CMK (cell line): ENCODE measurements around the gene C16orf89.
"Not testable (repeated sequence)": the region's sequence is repeated elsewhere in the genome, so short reads cannot be mapped to it uniquely, and the experiment has no call there.

Experiments used
- DNase-seq: peaks from one replicate; pipeline ENCODE4 v3.0.0-alpha.2; 2010; ENCODE audit warnings: low read depth

C16orf89 gene

GRCh38 chr16:5084802-5085201, 19.0 kb upstream of the C16orf89 start:
- not testable (repeated sequence) for DNase-seq

GRCh38 chr16:5084099-5084731, 18.5 kb upstream of the C16orf89 start:
- not testable (repeated sequence) for DNase-seq

- not testable (repeated sequence) for DNase-seq
Measured at GRCh38 chr16:5083646-5084045, 17.9 kb upstream of the C16orf89 start.

- DNase-seq: not testable (repeated sequence)
Measured at GRCh38 chr16:5080996-5081395, 15.2 kb upstream of the C16orf89 start.

GRCh38 chr16:5080461-5080860, 14.7 kb upstream of the C16orf89 start:
- not testable (repeated sequence) for DNase-seq

- DNase-seq: no peak
Measured at GRCh38 chr16:5078626-5079025, 12.9 kb upstream of the C16orf89 start.

- DNase-seq: no peak
Measured at GRCh38 chr16:5077304-5077703, 11.5 kb upstream of the C16orf89 start.

- DNase-seq: no peak
Measured at GRCh38 chr16:5075637-5076036, 9.9 kb upstream of the C16orf89 start.

- DNase-seq: not testable (repeated sequence)
Measured at GRCh38 chr16:5073771-5074170, 8.0 kb upstream of the C16orf89 start.

GRCh38 chr16:5073279-5073629, 7.5 kb upstream of the C16orf89 start:
- no peak for DNase-seq

- DNase-seq: no peak
Measured at GRCh38 chr16:5072334-5073278, 6.8 kb upstream of the C16orf89 start.

- peak; percentile 80 for DNase-seq
Measured at GRCh38 chr16:5071681-5072333, 6.1 kb upstream of the C16orf89 start, which contains the start of gene ALG1. Gene ALG1 (plus strand): TSS chr16:5071843. CDS start chr16:5071850, 7 bp downstream.

GRCh38 chr16:5071341-5071680, 5.6 kb upstream of the C16orf89 start:
- no peak for DNase-seq

- no peak for DNase-seq
Measured at GRCh38 chr16:5070431-5071186, 4.9 kb upstream of the C16orf89 start.

GRCh38 chr16:5069854-5070253, 4.1 kb upstream of the C16orf89 start:
- no peak for DNase-seq

GRCh38 chr16:5069048-5069447, 3.3 kb upstream of the C16orf89 start:
- DNase-seq: no peak

GRCh38 chr16:5066511-5066910, 755 bp upstream of the C16orf89 start:
- no peak for DNase-seq

GRCh38 chr16:5065326-5065725, 430 bp downstream of the C16orf89 start:
- no peak for DNase-seq

- DNase-seq: no peak
Measured at GRCh38 chr16:5064915-5065314, 841 bp downstream of the C16orf89 start.

GRCh38 chr16:5062790-5063765, 2.7 kb downstream of the C16orf89 start:
- DNase-seq: no peak

- no peak for DNase-seq
Measured at GRCh38 chr16:5062051-5062450, 3.7 kb downstream of the C16orf89 start.
